Measurements from ENCODE around the gene TH. TPM values are rescaled to one million over a fixed set of nuclear protein-coding genes. Genes with fewer than 3 reads are reported as not detected.

TH gene
- polyA plus RNA-seq (2012; ENCODE audit: missing spikeins) = not detected

DNA sequence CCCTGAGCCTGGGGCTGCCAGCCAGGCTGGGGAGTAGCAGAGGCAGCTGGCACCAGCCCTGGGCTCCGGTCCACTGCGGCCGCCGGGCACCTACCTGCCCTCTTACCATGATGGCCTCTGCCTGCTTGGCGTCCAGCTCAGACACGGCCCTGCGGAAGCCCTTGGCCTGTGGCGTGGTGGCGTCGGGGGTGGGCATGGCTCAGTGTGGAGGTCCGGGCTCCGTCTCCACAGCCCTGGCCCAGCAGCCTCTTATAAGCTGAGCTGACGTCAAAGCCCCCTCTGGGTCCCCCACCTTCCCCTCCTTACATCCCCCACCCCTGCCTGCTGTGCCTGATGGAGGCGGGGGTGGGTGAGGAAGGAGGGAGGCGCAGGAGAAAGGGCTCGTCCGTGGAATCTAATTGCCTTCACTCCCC is at the start of gene TH:
TSS of gene TH (minus strand) at position 225 of the 413 bp plus-strand sequence. CDS start at position 196, 29 bp downstream.
- DNase-seq (ENCODE audit: insufficient read length) (no peak), FAIRE-seq (no peak)
- no peak for TF ChIP-seq TAF1 (IDR thresholded peaks at IDR 0.05; ENCODE audit: borderline replicate concordance, low read depth, low read length)
- TF ChIP-seq POLR2A (IDR thresholded peaks at IDR 0.05; ENCODE audit: low read depth, low read length) = no peak
- TF ChIP-seq POLR2AphosphoS5 (IDR thresholded peaks at IDR 0.05; ENCODE audit: low read depth, low read length) = no peak

DNA sequence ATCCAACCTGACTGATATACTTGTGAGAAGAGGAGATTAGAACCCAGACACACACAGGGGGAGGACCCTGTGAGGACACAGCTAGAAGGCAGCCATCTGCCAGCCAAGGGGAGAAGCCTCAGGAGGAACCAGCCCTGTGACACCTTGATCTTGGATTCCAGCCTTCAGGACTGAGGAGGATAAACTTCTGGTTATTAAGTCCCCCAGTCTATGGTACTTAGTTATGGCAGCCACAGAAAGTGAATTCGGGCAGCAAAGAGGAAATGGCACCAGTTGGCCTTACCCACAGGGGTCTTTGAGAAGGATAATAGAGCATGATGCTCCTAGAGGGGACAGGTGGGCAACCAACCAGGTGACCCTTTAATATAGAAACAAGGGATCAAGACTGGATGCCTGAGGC is 49.4 kb upstream of the TH start:
- FAIRE-seq (no peak), DNase-seq (ENCODE audit: insufficient read length) (no peak)
- no peak for TF ChIP-seq TAF1 (IDR thresholded peaks at IDR 0.05; ENCODE audit: borderline replicate concordance, low read depth, low read length)
- TF ChIP-seq POLR2AphosphoS5 (IDR thresholded peaks at IDR 0.05; ENCODE audit: low read depth, low read length) = no peak
- no peak for TF ChIP-seq POLR2A (IDR thresholded peaks at IDR 0.05; ENCODE audit: low read depth, low read length)

DNA sequence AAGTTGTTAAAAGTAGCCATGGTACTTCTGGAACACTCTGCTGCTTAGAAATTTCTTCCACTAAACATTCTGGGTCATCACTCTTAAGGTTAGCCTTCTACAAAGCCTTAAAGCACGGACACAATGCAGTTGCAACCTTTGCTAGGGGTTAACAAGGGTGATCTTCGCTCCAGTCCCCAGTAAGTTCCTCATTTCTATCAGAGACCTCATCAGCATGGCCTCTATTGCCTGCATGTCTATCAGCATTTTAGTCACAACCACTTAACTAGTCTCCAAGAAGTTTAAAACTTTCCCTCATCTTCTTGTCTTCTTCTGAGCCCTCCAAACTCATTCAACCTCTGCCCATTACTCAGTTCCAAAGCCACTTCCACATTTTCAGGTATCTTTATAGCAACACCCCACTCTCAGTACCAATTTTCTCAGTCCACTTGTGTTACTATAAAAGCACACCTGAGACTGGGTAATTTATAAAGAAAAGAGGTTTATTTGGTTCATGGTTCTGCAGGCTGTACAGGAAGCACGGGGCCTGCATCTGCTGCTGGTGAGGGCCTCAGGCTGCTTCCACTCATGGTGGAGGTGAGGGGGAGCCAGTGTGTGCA is 48.7 kb upstream of the TH start:
- TF ChIP-seq POLR2A (IDR thresholded peaks at IDR 0.05; ENCODE audit: low read depth, low read length) = no peak
- no peak for TF ChIP-seq TAF1 (IDR thresholded peaks at IDR 0.05; ENCODE audit: borderline replicate concordance, low read depth, low read length)
- TF ChIP-seq POLR2AphosphoS5 (IDR thresholded peaks at IDR 0.05; ENCODE audit: low read depth, low read length) = no peak
- no peak for FAIRE-seq
- DNase-seq (ENCODE audit: insufficient read length) = no peak

DNA sequence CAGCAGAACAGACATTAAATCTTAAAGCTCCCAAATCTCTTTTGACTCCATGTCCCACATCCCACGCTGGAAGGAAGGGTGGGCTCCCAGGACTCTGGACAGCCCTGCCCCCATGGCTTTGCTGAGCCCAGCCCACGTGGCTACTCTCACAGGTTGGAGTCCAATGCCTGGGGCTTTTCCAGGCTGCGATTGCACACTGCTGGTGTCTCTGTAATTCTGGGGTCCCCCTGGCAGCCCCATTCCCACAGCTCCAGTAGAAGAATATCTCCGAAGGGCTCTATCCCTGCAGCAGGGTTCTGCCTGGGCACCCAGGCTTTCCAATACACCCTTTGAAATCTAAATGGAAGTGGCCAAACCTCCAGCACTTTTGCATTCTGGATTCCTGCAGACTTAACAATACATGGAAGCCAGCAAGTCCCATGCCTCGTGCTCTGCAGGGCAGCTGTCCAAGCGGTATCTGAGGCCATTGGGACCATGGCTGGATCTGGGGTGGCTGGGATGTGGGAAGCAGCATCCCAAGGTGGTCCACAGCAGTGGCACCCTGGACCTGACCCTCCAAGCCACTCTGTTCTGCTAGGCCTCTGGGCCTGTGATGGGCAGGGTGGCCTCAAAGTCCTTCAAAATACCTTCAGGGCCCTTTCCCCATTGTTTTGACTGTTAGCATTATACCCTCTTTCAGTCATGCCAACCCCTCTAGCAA is 47.9 kb upstream of the TH start:
- no peak for FAIRE-seq
- no peak for DNase-seq (ENCODE audit: insufficient read length)
- no peak for TF ChIP-seq POLR2A (IDR thresholded peaks at IDR 0.05; ENCODE audit: low read depth, low read length)
- no peak for TF ChIP-seq TAF1 (IDR thresholded peaks at IDR 0.05; ENCODE audit: borderline replicate concordance, low read depth, low read length)
- no peak for TF ChIP-seq POLR2AphosphoS5 (IDR thresholded peaks at IDR 0.05; ENCODE audit: low read depth, low read length)

DNA sequence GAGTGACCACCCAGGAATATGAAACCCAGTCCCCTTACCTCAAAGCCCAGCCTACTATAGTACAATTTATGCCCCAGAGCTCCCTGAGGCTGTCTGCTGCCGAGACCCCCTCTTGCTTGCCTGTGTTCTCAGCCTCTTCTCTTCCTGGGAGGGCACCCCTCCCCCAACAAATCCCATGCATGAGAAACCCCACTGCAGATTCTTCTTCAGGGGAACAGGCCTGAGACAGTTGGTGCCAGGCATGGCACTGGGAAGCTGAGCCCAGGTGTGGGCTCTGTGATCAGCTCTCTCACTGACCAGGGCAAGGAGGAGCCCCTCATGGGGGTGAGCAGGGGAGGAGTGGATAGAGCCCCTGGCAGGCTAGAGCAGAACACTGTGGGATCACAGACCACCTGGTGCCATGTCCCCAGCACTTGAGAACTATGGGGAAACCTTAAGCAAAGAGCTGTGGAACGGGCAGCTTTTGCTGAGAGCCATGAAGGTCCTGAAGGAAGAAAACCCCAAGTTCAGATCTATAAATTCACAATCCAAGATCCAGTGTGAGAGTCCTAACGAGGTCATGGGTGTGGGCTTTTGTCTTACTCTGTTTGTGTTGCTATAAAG is 46.5 kb upstream of the TH start:
- no peak for FAIRE-seq
- DNase-seq (ENCODE audit: insufficient read length) = no peak
- TF ChIP-seq POLR2A (IDR thresholded peaks at IDR 0.05; ENCODE audit: low read depth, low read length) = no peak
- no peak for TF ChIP-seq TAF1 (IDR thresholded peaks at IDR 0.05; ENCODE audit: borderline replicate concordance, low read depth, low read length)
- no peak for TF ChIP-seq POLR2AphosphoS5 (IDR thresholded peaks at IDR 0.05; ENCODE audit: low read depth, low read length)

DNA sequence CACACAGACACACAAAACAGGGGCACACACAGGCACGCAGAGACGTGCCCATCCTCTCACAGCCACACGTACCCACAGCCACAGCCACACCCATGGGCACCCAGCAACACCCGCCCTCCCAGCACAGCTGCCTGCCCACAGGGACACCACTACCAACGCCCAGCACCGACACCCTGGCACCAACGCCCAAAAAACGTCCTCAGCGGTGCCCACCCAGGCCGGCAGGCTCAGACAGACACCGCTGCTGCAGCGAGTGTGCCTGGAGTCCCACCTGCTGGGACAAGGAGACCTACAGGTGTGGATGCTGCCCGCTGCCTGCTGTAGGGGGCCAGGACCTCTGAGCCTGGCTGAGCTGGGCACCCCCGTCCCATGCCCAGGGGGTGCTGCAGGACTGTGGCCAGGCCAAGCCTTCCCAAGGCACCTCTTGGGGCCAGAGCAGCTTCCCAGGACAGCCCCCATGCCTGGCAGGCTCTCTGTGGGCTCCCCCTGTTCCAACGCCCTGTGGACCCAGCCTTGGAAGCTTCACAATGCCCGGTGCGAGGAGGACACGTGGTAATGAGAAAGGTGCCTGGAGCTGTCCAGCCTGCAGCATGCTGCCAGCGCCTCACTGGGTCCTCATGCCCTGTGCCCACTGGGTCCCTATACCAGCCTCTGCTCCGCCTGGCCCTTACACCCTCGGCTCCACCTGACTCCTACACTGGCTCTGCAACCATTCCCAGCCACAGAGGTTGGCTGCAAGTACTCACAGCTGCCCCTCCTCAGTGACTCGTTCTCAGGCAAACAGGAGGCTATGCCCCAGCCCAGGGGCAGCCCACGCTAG is 45.8 kb upstream of the TH start:
- DNase-seq (ENCODE audit: insufficient read length) (no peak), FAIRE-seq (no peak)
- TF ChIP-seq POLR2A (IDR thresholded peaks at IDR 0.05; ENCODE audit: low read depth, low read length) (no peak), TAF1 (IDR thresholded peaks at IDR 0.05; ENCODE audit: borderline replicate concordance, low read depth, low read length) (no peak), POLR2AphosphoS5 (IDR thresholded peaks at IDR 0.05; ENCODE audit: low read depth, low read length) (no peak)

DNA sequence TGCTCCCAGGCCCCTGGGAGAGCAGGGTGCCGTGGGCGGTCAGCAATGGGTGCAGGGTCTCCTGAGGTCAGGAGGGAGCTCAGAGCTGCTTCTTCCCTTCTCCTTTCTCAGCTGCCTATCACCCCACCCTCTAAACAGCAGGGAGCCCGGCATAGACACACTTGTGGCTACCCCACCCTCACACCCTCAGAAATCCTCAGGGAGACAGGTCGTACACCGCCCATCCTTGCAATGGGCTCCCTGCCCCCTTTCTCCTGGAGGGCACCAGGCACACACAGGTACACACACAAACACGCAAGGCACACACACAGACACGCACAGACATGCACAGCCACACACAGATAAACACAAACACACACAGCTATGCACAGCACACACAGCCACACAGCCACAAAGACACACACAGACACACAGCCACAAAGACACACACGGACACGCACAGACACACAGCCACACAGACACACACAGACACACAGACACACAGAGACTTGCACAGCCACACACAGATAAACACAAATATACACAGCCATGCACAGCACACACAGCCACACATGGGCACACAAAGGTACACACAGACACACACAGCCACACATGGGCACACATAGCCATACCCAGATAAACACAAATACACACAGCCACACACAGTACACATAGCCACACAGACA is 44.9 kb upstream of the TH start:
- TF ChIP-seq POLR2A (IDR thresholded peaks at IDR 0.05; ENCODE audit: low read depth, low read length) (no peak), POLR2AphosphoS5 (IDR thresholded peaks at IDR 0.05; ENCODE audit: low read depth, low read length) (no peak), TAF1 (IDR thresholded peaks at IDR 0.05; ENCODE audit: borderline replicate concordance, low read depth, low read length) (no peak)
- DNase-seq (ENCODE audit: insufficient read length) (no peak), FAIRE-seq (no peak)

DNA sequence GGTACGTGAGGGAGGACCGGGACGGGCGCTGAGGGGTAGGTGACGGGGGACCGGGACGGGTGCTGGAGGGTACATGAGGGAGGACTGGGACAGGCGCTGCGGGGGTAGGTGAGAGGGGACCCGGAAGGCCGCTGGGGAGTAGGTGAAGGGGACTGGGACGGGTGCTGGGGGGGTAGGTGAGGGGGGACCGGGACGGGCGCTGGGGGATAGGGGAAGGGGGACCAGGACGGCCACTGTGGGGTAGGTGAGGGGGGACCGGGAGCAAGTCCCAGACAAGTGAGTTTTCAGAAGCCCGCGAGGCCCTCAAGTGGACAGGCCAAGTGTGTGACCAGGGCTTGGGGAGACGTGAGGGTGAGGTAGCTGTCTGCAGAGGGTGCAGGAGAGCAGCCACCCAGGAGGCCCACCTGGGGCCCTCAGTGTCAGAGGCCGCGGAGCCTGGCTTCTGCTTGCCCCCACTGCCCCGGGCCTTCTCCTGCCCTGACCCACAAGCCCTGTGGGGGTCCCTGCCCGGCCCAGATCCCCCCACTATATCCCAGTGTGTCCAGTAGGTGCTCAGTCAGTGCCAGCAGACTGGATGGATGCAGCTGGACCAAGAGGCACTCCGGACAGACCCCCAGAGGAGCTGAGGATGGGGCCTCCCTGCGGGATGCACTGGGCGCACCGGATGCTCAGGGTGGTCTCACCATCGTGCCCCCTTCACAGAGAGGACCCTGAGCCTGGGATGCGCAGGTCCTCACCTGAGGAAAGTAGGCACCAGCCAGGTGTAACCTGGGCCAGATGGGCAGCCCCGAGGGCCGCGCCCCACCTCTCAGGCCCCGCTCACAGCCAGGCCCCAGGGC is 44.2 kb upstream of the TH start:
- DNase-seq (ENCODE audit: insufficient read length) = no peak
- FAIRE-seq = no peak

DNA sequence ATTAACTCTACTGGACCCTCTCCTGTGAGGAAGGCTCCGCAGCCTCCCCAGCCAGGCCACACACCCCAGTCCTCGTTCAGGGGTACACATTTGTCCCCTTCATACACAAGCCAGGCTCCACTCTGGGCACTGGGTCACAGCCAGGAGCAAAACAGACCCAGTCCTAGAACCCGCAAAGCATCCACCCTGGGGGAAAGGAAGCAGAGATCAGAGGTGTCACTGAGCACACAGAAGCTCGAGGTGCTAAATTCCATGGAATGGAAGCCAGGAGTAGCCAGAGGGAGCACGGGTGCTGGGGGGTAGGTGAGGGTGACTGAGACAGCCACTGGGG is 43.6 kb upstream of the TH start:
- FAIRE-seq (no peak), DNase-seq (ENCODE audit: insufficient read length) (no peak)

More for the DNA sequence above, 44.2 kb upstream of the TH start:
- TF ChIP-seq POLR2A (IDR thresholded peaks at IDR 0.05; ENCODE audit: low read depth, low read length) = no peak
- TF ChIP-seq TAF1 (IDR thresholded peaks at IDR 0.05; ENCODE audit: borderline replicate concordance, low read depth, low read length) = no peak
- no peak for TF ChIP-seq POLR2AphosphoS5 (IDR thresholded peaks at IDR 0.05; ENCODE audit: low read depth, low read length)

More for the DNA sequence above, 43.6 kb upstream of the TH start:
- no peak for TF ChIP-seq TAF1 (IDR thresholded peaks at IDR 0.05; ENCODE audit: borderline replicate concordance, low read depth, low read length)
- TF ChIP-seq POLR2A (IDR thresholded peaks at IDR 0.05; ENCODE audit: low read depth, low read length) = no peak
- TF ChIP-seq POLR2AphosphoS5 (IDR thresholded peaks at IDR 0.05; ENCODE audit: low read depth, low read length) = no peak
